Measurements from ENCODE around the gene ARCN1.

ARCN1 gene

GRCh38 chr11:118572061-118572980, at the start of gene ARCN1:
Gene ARCN1 (plus strand): TSS chr11:118572409. CDS start chr11:118572548, 139 bp downstream.
- TF ChIP-seq CTCF (conservative IDR thresholded peaks at IDR 0.05) = no peak
- H3K27ac ChIP-seq = peak within 1 kb of the TSS; percentile 98

- peak; percentile 73 for TF ChIP-seq CTCF (conservative IDR thresholded peaks at IDR 0.05)
- H3K27ac ChIP-seq = peak overlapping the region; percentile 1; the same call in 1 of the 2 replicates
Measured at GRCh38 chr11:118522571-118523072, 49.6 kb upstream of the ARCN1 start.

GRCh38 chr11:118524356-118524755, 47.9 kb upstream of the ARCN1 start:
- TF ChIP-seq CTCF (conservative IDR thresholded peaks at IDR 0.05) = 0 out of 2 replicates have a peak, but pooled peaks have one; percentile 8
- no peak overlapping the region for H3K27ac ChIP-seq

GRCh38 chr11:118524757-118525470, 47.3 kb upstream of the ARCN1 start:
- H3K27ac ChIP-seq = no peak overlapping the region
- no peak for TF ChIP-seq CTCF (conservative IDR thresholded peaks at IDR 0.05)

- TF ChIP-seq CTCF (conservative IDR thresholded peaks at IDR 0.05) = no peak
- no peak overlapping the region for H3K27ac ChIP-seq
Measured at GRCh38 chr11:118526688-118527087, 45.5 kb upstream of the ARCN1 start.

GRCh38 chr11:118527109-118527508, 45.1 kb upstream of the ARCN1 start, which contains the start of gene TTC36:
Gene TTC36 (plus strand): TSS chr11:118527474. CDS start chr11:118527495, 21 bp downstream.
- peak within 1 kb of the TSS; percentile 99; the same call in 1 of the 2 replicates for H3K27ac ChIP-seq
- no peak for TF ChIP-seq CTCF (conservative IDR thresholded peaks at IDR 0.05)

GRCh38 chr11:118528511-118528910, 43.7 kb upstream of the ARCN1 start:
- TF ChIP-seq CTCF (conservative IDR thresholded peaks at IDR 0.05) = no peak
- peak overlapping the region; percentile 99 for H3K27ac ChIP-seq
